Measurements from ENCODE around the gene HIC1. TPM values are rescaled to one million over a fixed set of nuclear protein-coding genes. Genes with fewer than 3 reads are reported as not detected.

The HIC1 gene
- total and polyA plus RNA-seq, 8 donors, result 1.5 to 107 (median 8.9) TPM

DNA sequence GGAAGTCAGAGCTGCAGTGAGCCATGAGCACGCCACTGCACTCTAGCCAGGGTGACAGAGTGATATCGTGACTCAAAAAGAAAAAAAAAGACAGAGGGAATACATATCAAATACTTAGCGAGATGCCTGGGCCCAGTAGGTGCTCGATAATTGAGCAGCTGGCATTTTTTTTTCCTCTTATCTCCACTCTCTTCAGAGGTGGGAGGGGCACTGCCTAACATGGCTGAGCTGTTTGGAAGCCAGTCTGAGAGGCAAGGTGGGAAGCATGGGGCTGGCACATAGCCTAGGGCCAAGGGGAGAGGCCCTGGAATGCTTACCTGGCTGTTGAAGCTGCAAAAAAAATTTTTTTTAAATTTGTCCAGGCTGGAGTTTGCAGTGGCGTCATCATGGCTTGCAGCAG, 38.4 kb downstream of the HIC1 start:
- Histone ChIP-seq H3K36me3 (no peaks in the 10 kb centered on the region), H3K9me3 (no peaks in the 10 kb centered on the region), H3K4me1 (peaks cover 27 to 66% (median 54%) of the 10 kb centered on the region in 4 donors), H3K27me3 (no peaks in the 10 kb centered on the region), H3K27ac (peak overlapping the region in 4 of 5 donors; percentile 14 to 92 (median 62)), H3K4me3 (no peak overlapping the region)
- no peak for TF ChIP-seq POLR2AphosphoS5 (IDR thresholded peaks at IDR 0.05)
- no peak for TF ChIP-seq POLR2A (IDR thresholded peaks at IDR 0.05)
- intact Hi-C loops (cut with DNase I; ENCODE audit: low total_unique reads), result no loop called here
- DNase-seq, result peak in 1 of 2 donors; percentile 77
- 23 to 59% (median 40%) methylated on average over 5 of the region's 5 CpGs for WGBS, 5 donors

DNA sequence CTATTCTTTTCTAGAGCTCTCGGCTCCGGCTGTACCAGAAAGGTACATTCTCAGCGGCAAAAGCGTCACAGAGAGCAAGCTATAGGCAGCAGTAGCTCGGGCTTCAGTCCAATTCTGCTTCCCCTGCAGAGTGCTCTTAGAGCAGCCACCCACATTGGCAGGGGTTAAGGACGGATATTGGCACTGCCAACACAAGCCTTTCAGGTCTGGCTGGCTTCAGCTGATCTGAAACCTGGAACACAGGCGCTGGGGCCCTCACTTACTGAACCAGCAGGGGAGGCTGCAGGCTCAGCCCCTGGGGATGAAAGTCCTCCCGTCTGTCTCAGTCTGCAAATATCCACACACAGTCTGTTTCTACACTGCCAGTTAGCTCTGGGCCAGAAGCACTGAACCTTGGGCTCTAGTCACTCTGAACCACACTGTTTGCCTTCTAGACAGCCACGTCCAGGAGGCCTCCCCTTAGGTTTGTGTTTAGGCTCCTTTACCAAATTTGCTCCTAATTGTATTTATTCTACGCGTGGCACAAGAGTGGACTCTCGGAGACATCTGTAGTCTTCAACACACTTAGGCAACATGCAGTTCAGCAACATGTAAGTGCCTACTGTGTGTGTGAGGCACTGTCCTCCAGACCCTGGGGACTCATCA, 40.1 kb downstream of the HIC1 start:
- Histone ChIP-seq H3K27ac (peak overlapping the region in 4 of 5 donors; percentile 16 to 63 (median 51)), H3K27me3 (no peaks in the 10 kb centered on the region), H3K4me3 (no peak overlapping the region), H3K36me3 (no peaks in the 10 kb centered on the region), H3K9me3 (no peaks in the 10 kb centered on the region), H3K4me1 (peaks cover 15 to 50% (median 37%) of the 10 kb centered on the region in 4 donors)
- WGBS, 5 donors, result 35 to 56% (median 41%) methylated on average over 11 to 12 of the region's 12 CpGs
- intact Hi-C loops (cut with DNase I; ENCODE audit: low total_unique reads), result no loop called here
- TF ChIP-seq EP300 (IDR thresholded peaks at IDR 0.05) (no peak), CTCF (IDR thresholded peaks at IDR 0.05) (peak in 5 of 7 experiments; percentile 57 to 91 (median 67)), POLR2A (IDR thresholded peaks at IDR 0.05) (no peak), POLR2AphosphoS5 (IDR thresholded peaks at IDR 0.05) (peak in 2 of 3 donors; percentile 15 to 66)
- DNase-seq, result peak; percentile 87 to 88

DNA sequence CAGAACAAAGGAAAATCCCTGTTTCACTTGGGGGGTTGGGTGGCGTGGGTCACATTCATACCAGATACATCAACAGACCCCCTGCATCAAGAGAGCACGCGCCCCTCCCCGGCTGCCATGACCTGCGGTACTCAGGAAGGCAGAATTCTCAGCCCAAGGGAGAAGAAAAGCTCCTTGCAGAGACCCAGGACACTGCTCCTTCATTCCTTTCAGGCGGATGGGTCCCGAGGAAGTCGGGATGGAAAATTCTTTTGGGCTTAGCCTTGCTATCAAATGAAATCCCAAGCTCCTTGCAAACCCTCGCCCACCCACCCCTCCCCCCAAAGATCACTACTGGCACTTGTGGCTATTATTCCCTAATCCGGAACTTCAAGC, 40.6 kb downstream of the HIC1 start:
- Histone ChIP-seq H3K27ac (peak overlapping the region in 3 of 5 donors; percentile 43 to 63 (median 59)), H3K4me3 (no peak overlapping the region), H3K4me1 (peaks cover 13 to 44% (median 32%) of the 10 kb centered on the region in 4 donors), H3K27me3 (no peaks in the 10 kb centered on the region), H3K9me3 (no peaks in the 10 kb centered on the region), H3K36me3 (no peaks in the 10 kb centered on the region)
- no peak for DNase-seq
- WGBS, 5 donors, result 72 to 88% (median 84%) methylated on average over 10 of the region's 10 CpGs
- TF ChIP-seq CTCF (IDR thresholded peaks at IDR 0.05), result no peak
- TF ChIP-seq EP300 (IDR thresholded peaks at IDR 0.05), result no peak
- no peak for TF ChIP-seq POLR2AphosphoS5 (IDR thresholded peaks at IDR 0.05)
- no peak for TF ChIP-seq POLR2A (IDR thresholded peaks at IDR 0.05)
- intact Hi-C loops (cut with DNase I; ENCODE audit: low total_unique reads), result no loop called here

DNA sequence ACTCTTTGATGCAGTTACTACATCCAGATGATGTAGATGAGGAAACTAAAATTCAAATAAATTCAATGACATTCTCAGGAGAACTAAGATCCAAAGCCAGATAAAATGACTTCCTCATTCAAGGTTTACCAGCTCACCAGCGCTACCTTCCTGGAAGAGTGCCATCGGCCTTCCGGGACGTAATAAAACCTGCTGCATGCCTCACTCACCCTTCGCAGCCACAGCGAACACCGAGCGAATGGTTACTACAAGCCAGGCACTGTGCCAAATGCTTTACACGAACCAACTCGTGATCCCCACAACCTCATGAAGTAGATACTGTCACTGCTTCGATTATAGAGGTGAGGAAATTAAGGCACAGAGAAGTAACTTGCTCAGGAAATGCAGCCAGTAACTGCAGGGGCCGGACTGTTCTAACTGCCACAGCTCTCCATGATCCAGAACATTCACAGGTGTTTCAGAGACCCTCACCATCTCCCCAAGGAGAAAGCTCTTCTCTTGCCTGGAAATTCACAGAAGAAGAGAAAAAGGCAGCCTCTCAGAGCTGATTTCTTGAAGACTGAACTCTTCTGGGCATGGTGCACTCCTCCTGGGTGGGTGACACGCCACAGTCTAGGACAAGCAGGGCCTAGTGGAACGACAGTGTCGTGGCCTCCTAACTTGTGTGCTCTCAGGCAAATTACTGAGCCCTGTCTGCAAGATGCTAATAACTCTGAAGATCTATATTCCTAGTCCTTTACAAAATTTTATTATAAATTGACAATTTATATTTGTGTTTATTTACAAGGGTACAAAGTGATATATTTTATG, 46.8 kb downstream of the HIC1 start:
- intact Hi-C loops (cut with DNase I; ENCODE audit: low total_unique reads), result loop anchor here (10.0 kb wide), 1 partner anchor 53 kb away; no protein-coding TSS in a partner anchor
- WGBS, 5 donors, result 26 to 49% (median 41%) methylated on average over 13 to 15 of the region's 15 CpGs
- H3K4me3 ChIP-seq, result no peak overlapping the region
- DNase-seq, result peak; percentile 56 to 91
- peak overlapping the region in 4 of 5 donors; percentile 14 to 42 (median 18) for H3K27ac ChIP-seq
- no peaks in the 10 kb centered on the region for H3K9me3 ChIP-seq
- TF ChIP-seq POLR2AphosphoS5 (IDR thresholded peaks at IDR 0.05) (peak in 1 of 3 donors; percentile 79), POLR2A (IDR thresholded peaks at IDR 0.05) (no peak), EP300 (IDR thresholded peaks at IDR 0.05) (no peak)
- no peaks in the 10 kb centered on the region for H3K36me3 ChIP-seq
- peaks cover 11 to 31% (median 20%) of the 10 kb centered on the region in 4 donors for H3K4me1 ChIP-seq
- H3K27me3 ChIP-seq, result no peaks in the 10 kb centered on the region

All from stomach (tissue), 9 donors.